Parathyroid adenoma (tissue), 2 donors: Measurements from ENCODE around the gene ASTN2.

Experiments
- H2AFZ ChIP-seq: fragments of 300-600 bp; sonication (generic); one replicate; pipeline ENCODE4 v1.7.0; 2017; ENCODE audit warnings: antibody characterized with exemption, mild to moderate bottlenecking
- H3K27ac ChIP-seq: fragments of 300-600 bp; sonication (generic); one replicate; pipeline ENCODE4 v1.7.0; 2017
- H3K27me3 ChIP-seq: fragments of 300-600 bp; sonication (generic); one replicate; pipeline ENCODE4 v1.7.0; 2017; ENCODE audit warnings: low read length; ENCODE audit not compliant: control insufficient read depth, insufficient read depth
- H3K36me3 ChIP-seq: fragments of 300-600 bp; sonication (generic); one replicate; pipeline ENCODE4 v1.7.0; 2017; ENCODE audit warnings: low read length; ENCODE audit not compliant: control insufficient read depth, insufficient read depth
- H3K4me1 ChIP-seq: fragments of 300-600 bp; sonication (generic); one replicate; pipeline ENCODE4 v1.7.0; 2017; ENCODE audit warnings: control low read depth
- H3K4me2 ChIP-seq: fragments of 300-600 bp; sonication (generic); one replicate; pipeline ENCODE4 v1.7.0; 2017; ENCODE audit warnings: low read length
- H3K4me3 ChIP-seq: fragments of 300-600 bp; sonication (generic); one replicate; pipeline ENCODE4 v1.7.0; 2017; ENCODE audit warnings: low read depth, low read length
- H3K79me2 ChIP-seq: fragments of 300-600 bp; sonication (generic); one replicate; pipeline ENCODE4 v1.7.0; 2017; ENCODE audit warnings: control low read depth
- H3K9ac ChIP-seq: fragments of 300-600 bp; sonication (generic); one replicate; pipeline ENCODE4 v1.7.0; 2017; ENCODE audit warnings: mild to moderate bottlenecking
- H3K9me3 ChIP-seq: fragments of 300-600 bp; sonication (generic); one replicate; pipeline ENCODE4 v1.7.0; 2017; ENCODE audit warnings: low read length; ENCODE audit not compliant: control insufficient read depth
- TF ChIP-seq, protein P1 (sequence below): fragments of 300-600 bp; sonication (generic); IDR thresholded peaks from one replicate; pipeline ENCODE4 v1.7.0; 2017; ENCODE audit warnings: antibody characterized with exemption, mild to moderate bottlenecking
- donor health status: primary hyperparathyroidism.

The ASTN2 gene

DNA sequence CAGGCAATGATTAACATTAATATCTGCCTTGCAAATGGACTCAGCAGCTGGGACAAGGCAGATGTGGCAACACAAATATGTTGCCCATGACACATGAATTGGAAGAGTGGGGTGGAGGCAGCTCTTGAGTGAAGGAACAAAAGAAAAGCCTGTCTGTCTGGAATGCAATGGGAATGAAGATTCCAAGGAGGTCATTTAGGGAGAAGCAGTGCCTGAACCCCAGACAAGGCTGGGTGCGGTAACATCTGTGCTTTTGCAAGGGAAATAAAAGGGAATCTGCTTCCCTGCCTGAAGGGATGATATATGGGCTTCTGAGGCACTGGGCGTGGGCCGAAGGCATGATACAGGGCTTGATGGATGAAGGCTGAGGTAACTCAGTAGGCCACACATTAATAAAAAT, 821.9 kb downstream of the ASTN2 start:
- H3K27me3 ChIP-seq: no peaks in the 10 kb centered on the region
- no peaks in the 10 kb centered on the region for H3K9me3 ChIP-seq
- H3K36me3 ChIP-seq: no peaks in the 10 kb centered on the region
- TF ChIP-seq, protein P1, sequence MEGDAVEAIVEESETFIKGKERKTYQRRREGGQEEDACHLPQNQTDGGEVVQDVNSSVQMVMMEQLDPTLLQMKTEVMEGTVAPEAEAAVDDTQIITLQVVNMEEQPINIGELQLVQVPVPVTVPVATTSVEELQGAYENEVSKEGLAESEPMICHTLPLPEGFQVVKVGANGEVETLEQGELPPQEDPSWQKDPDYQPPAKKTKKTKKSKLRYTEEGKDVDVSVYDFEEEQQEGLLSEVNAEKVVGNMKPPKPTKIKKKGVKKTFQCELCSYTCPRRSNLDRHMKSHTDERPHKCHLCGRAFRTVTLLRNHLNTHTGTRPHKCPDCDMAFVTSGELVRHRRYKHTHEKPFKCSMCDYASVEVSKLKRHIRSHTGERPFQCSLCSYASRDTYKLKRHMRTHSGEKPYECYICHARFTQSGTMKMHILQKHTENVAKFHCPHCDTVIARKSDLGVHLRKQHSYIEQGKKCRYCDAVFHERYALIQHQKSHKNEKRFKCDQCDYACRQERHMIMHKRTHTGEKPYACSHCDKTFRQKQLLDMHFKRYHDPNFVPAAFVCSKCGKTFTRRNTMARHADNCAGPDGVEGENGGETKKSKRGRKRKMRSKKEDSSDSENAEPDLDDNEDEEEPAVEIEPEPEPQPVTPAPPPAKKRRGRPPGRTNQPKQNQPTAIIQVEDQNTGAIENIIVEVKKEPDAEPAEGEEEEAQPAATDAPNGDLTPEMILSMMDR: no peak
- no peak overlapping the region for H3K4me3 ChIP-seq
- no peak overlapping the region for H3K27ac ChIP-seq
- no peak overlapping the region for H2AFZ ChIP-seq
- no peaks in the 10 kb centered on the region for H3K4me1 ChIP-seq
- no peaks in the 10 kb centered on the region for H3K79me2 ChIP-seq
- H3K9ac ChIP-seq: no peak overlapping the region
- no peak overlapping the region for H3K4me2 ChIP-seq

DNA sequence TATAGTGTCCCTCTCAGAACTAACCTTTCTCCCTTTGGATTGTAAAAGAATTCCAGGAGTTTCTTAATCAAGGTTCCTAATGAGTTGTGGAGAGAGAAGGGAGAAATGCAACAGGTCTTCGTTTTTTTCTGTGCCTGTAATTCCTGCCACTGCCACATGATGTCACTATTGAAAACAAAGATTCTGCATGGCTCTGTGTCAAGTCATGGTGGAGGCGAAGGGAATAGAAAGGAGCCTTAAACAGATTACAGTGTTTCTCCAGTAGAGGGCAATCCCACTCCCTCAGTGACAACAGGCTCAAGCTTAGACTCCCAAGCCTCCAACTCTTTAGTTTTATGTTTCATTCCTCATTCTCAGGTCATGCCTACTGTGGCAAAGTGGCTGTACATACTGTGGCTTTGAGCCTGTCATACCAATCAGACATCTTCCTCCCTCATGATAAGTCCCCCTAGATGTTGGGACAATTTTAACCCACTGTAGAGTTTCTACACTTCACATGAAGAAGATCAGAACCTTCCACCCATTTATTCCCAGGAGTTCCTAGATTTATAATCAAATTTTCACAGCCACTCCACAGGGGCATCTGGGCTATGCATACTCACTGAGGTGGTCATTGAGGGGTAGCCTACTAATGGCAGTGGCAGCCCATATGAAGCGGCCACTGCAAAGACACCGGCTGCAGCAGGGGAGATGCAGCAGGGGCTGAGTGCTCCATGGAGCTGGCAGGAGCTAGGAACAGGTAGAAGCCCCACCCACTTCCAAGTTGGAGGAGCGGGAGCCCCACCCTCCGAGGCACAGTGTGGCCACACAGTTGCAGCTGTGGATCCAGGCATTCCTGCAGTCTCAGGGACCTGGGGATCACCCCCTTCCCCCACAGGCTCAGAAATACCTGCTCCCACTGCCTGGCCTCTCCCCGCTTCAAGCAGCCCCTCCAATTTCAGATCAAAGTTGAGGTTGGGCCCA, 825.2 kb downstream of the ASTN2 start:
- Histone ChIP-seq H2AFZ (no peak overlapping the region), H3K36me3 (no peaks in the 10 kb centered on the region), H3K27ac (no peak overlapping the region), H3K9me3 (no peaks in the 10 kb centered on the region), H3K79me2 (no peaks in the 10 kb centered on the region), H3K9ac (no peak overlapping the region), H3K4me1 (no peaks in the 10 kb centered on the region), H3K4me3 (no peak overlapping the region), H3K27me3 (no peaks in the 10 kb centered on the region), H3K4me2 (no peak overlapping the region)
- TF ChIP-seq, protein P1: peak; percentile 37

DNA sequence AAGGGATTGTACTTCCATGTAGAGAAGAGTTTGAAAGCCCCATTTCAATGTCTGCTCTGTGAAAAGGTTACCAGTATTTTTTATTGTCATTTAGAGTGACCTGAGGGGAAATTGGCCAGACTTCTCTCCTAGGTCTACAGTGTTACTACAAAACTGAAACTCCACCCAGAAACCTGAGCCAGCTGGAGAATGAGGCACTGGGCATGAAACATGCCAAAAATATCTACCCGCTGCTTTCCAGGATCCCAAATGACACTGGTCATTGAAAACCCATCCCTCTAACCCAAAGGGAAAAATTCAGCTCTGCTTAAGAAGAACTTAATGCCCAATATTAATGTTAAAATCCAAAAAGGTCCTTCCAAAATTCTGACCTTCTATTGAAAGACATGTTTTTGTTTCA, 826.9 kb downstream of the ASTN2 start:
- H3K9me3 ChIP-seq: no peaks in the 10 kb centered on the region
- no peak overlapping the region for H3K9ac ChIP-seq
- H3K27ac ChIP-seq: no peak overlapping the region
- no peaks in the 10 kb centered on the region for H3K4me1 ChIP-seq
- TF ChIP-seq, protein P1: no peak
- H3K79me2 ChIP-seq: no peaks in the 10 kb centered on the region
- no peak overlapping the region for H3K4me3 ChIP-seq
- H3K27me3 ChIP-seq: no peaks in the 10 kb centered on the region
- H3K4me2 ChIP-seq: no peak overlapping the region
- H2AFZ ChIP-seq: no peak overlapping the region
- no peaks in the 10 kb centered on the region for H3K36me3 ChIP-seq

DNA sequence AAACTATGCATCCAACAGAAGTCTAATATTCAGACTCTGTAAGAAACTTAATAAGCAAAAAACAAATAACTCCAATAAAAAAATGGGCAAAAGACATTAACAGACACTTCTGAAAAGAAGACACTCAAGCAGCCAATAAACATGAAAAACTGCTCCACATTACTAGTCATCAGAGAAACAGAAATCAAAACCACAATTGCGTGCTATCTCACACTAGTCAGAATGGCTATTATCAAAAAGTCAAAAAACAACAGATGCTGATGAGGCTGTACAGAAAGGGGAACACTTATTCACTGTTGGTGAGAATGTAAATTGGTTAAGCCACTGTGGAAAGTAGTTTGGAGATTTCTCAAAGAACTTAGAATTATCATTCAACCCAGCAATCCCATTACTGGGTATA, 829.0 kb downstream of the ASTN2 start:
- no peaks in the 10 kb centered on the region for H3K36me3 ChIP-seq
- no peak overlapping the region for H3K27ac ChIP-seq
- TF ChIP-seq, protein P1: no peak
- H3K9me3 ChIP-seq: no peaks in the 10 kb centered on the region
- no peaks in the 10 kb centered on the region for H3K4me1 ChIP-seq
- H3K79me2 ChIP-seq: no peaks in the 10 kb centered on the region
- H3K9ac ChIP-seq: no peak overlapping the region
- no peak overlapping the region for H3K4me2 ChIP-seq
- no peak overlapping the region for H3K4me3 ChIP-seq
- H3K27me3 ChIP-seq: no peaks in the 10 kb centered on the region
- H2AFZ ChIP-seq: no peak overlapping the region

DNA sequence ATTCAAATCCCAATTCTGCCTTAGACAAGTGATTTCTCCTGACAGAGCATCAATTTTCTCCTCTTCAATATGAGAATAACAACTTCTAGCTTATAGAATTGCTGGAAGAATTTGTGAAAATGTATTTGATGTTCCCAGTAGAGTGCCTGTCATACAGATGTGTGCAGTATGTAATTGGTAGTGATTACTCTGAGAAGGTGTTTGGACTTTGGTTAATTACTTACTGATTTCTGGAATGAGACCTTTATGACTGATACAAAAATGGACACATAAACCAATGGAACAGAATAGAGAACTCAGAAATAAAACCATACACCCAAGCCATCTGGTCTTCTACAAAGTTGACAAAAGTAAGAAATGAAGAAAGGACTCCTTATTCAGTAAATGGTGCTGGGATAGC, 829.7 kb downstream of the ASTN2 start:
- no peak overlapping the region for H2AFZ ChIP-seq
- H3K9me3 ChIP-seq: no peaks in the 10 kb centered on the region
- H3K79me2 ChIP-seq: no peaks in the 10 kb centered on the region
- no peak overlapping the region for H3K4me2 ChIP-seq
- H3K27me3 ChIP-seq: no peaks in the 10 kb centered on the region
- no peak overlapping the region for H3K4me3 ChIP-seq
- no peaks in the 10 kb centered on the region for H3K4me1 ChIP-seq
- H3K27ac ChIP-seq: no peak overlapping the region
- H3K9ac ChIP-seq: no peak overlapping the region
- no peaks in the 10 kb centered on the region for H3K36me3 ChIP-seq
- TF ChIP-seq, protein P1: no peak
